Suprapubic skin (tissue), 4 donors: ENCODE data around the gene SNX12. TPM values are rescaled to one million over a fixed set of nuclear protein-coding genes. Genes with fewer than 3 reads are reported as not detected.

Experiments
- DNase-seq, 2 donors: peaks; one replicate each; pipeline ENCODE4 v3.0.0-alpha.2; 2019; ENCODE audit warnings: low spot score in 2 of 2
- H3K27ac ChIP-seq: fragments of 200-600 bp; sonication (generic); one replicate; pipeline ENCODE4 v1.5.1; 2019
- H3K27me3 ChIP-seq: fragments of 200-600 bp; sonication (generic); one replicate; pipeline ENCODE4 v1.5.1; 2019
- H3K36me3 ChIP-seq: fragments of 200-600 bp; sonication (generic); one replicate; pipeline ENCODE4 v1.5.1; 2019
- H3K4me1 ChIP-seq: fragments of 200-600 bp; sonication (generic); one replicate; pipeline ENCODE4 v1.5.1; 2019
- H3K4me3 ChIP-seq: fragments of 200-600 bp; sonication (generic); one replicate; pipeline ENCODE4 v1.5.1; 2019; ENCODE audit warnings: mild to moderate bottlenecking
- H3K9me3 ChIP-seq: fragments of 200-600 bp; sonication (generic); one replicate; pipeline ENCODE4 v1.5.1; 2019
- EP300 ChIP-seq: sonication (generic); formaldehyde crosslinking; IDR thresholded peaks from one replicate; pipeline ENCODE4 v1.6.1; 2017; ENCODE audit warnings: antibody characterized with exemption
- POLR2A ChIP-seq, 2 donors: fragments of 450-650 bp; IDR thresholded peaks; one replicate each; pipeline ENCODE4 v1.6.1; 2017; ENCODE audit warnings: antibody characterized with exemption in 2 of 2, mild to moderate bottlenecking in 2 of 2, moderate library complexity in 2 of 2
- POLR2AphosphoS5 ChIP-seq, 3 donors: sonication (generic); formaldehyde crosslinking; IDR thresholded peaks; one replicate each; pipeline ENCODE4 v1.6.1; 2017; ENCODE audit warnings: antibody characterized with exemption in 3 of 3
- WGBS: methylation state at CpG from one replicate; pipeline ENCODE4 v1.1.5; 2018; 5-methylcytosine and 5-hydroxymethylcytosine counted together
- total RNA-seq, 4 donors: library from RNA; depleted of rRNA; stranded (reverse); fragments of >200 nt; gene quantifications; one replicate each; pipeline ENCODE4 v1.1.0, GENCODE V29; 2016
- TF ChIP-seq, protein P1 (sequence below), 2 donors: fragments of 200-600 bp in 1 of 2; fragments of 450-650 bp in 1 of 2; sonication (generic) in 1 of 2; IDR thresholded peaks; one replicate each; pipeline ENCODE4 v1.5.1; 2016 to 2019; ENCODE audit warnings: antibody characterized with exemption in 2 of 2, mild to moderate bottlenecking in 1 of 2, moderate library complexity in 1 of 2

SNX12 gene
- total RNA-seq, 4 donors from 2014 or later, result 41.0 to 71.8 (median 65.3) TPM

GRCh38 chrX:71095981-71096759 lies 28.0 kb upstream of the SNX12 start:
- Histone ChIP-seq H3K9me3 (no peaks in the 10 kb centered on the region), H3K27ac (peak overlapping the region; percentile 65), H3K4me3 (peak overlapping the region; percentile 60), H3K4me1 (peaks cover 20% of the 10 kb centered on the region), H3K27me3 (no peaks in the 10 kb centered on the region), H3K36me3 (no peaks in the 10 kb centered on the region)
- TF ChIP-seq EP300 (no peak), POLR2A (IDR thresholded peaks at IDR 0.05) (no peak), POLR2AphosphoS5 (IDR thresholded peaks at IDR 0.05) (no peak)
- TF ChIP-seq, protein P1, sequence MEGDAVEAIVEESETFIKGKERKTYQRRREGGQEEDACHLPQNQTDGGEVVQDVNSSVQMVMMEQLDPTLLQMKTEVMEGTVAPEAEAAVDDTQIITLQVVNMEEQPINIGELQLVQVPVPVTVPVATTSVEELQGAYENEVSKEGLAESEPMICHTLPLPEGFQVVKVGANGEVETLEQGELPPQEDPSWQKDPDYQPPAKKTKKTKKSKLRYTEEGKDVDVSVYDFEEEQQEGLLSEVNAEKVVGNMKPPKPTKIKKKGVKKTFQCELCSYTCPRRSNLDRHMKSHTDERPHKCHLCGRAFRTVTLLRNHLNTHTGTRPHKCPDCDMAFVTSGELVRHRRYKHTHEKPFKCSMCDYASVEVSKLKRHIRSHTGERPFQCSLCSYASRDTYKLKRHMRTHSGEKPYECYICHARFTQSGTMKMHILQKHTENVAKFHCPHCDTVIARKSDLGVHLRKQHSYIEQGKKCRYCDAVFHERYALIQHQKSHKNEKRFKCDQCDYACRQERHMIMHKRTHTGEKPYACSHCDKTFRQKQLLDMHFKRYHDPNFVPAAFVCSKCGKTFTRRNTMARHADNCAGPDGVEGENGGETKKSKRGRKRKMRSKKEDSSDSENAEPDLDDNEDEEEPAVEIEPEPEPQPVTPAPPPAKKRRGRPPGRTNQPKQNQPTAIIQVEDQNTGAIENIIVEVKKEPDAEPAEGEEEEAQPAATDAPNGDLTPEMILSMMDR (IDR thresholded peaks at IDR 0.05), result no peak
- 19% methylated on average over 38 of the region's 46 CpGs for WGBS
- DNase-seq, result no peak

GRCh38 chrX:71095555-71095980 lies 27.4 kb upstream of the SNX12 start, which contains the start of gene FOXO4:
TSS of gene FOXO4 (plus strand) at chrX:71095851. CDS start at chrX:71096529, 678 bp downstream.
- Histone ChIP-seq H3K27ac (peak within 1 kb of the TSS; percentile 65), H3K36me3 (no peaks in the 10 kb centered on the region), H3K9me3 (no peaks in the 10 kb centered on the region), H3K27me3 (no peaks in the 10 kb centered on the region), H3K4me3 (peak within 1 kb of the TSS; percentile 60), H3K4me1 (peaks cover 20% of the 10 kb centered on the region)
- peak; percentile 91 to 92 for DNase-seq
- 5% methylated on average over 29 of the region's 29 CpGs for WGBS
- TF ChIP-seq POLR2A (IDR thresholded peaks at IDR 0.05) (no peak), EP300 (no peak), POLR2AphosphoS5 (IDR thresholded peaks at IDR 0.05) (no peak)
- TF ChIP-seq, protein P1 (IDR thresholded peaks at IDR 0.05), result no peak

DNA sequence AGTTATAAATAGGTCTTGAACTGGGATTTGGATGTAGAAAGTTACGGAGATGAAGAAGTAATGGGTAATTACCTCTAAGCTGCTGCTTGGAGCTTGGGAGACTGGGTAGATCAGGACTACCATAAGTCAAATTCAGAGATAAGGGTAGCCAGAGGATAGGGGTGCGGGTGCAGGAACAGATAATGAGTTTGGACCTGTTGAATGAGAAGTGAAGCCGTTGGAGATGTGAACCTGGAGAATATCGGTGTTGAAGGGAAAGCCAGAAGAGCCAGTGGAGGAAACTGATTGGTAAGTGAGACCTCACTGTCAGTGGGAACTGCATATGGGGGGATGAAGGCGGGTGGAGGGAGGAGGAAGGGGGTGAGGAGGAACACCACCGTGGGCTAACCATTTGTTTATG lies 26.9 kb upstream of the SNX12 start:
- Histone ChIP-seq H3K27ac (no peak overlapping the region), H3K9me3 (no peaks in the 10 kb centered on the region), H3K4me3 (peak overlapping the region; percentile 60), H3K27me3 (no peaks in the 10 kb centered on the region), H3K4me1 (peaks cover 20% of the 10 kb centered on the region), H3K36me3 (no peaks in the 10 kb centered on the region)
- 31% methylated on average over 6 of the region's 6 CpGs for WGBS
- TF ChIP-seq POLR2A (IDR thresholded peaks at IDR 0.05) (no peak), EP300 (no peak), POLR2AphosphoS5 (IDR thresholded peaks at IDR 0.05) (no peak)
- TF ChIP-seq, protein P1 (IDR thresholded peaks at IDR 0.05), result no peak
- no peak for DNase-seq

DNA sequence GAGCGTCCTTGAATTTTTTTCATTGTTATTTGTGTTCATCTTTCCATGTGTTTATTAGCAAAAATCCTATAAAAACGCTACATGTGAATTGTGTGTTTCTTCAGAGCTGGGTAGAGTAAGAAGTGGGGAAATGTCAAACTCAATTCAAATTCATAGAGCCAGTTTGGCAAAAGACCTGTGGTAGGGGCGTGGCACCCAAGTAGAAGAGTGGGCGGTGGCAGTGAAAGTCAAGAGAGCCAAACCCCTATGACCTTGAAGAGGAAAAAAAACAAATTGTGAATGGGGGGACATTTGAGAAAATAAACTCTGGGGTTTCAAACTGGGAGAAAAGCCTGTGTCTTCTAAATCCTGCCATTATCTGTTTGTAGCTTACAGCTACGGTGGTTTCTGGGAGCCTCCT lies 23.1 kb upstream of the SNX12 start:
- no peaks in the 10 kb centered on the region for H3K27me3 ChIP-seq
- H3K27ac ChIP-seq, result no peak overlapping the region
- DNase-seq, result no peak
- no peak for TF ChIP-seq POLR2AphosphoS5 (IDR thresholded peaks at IDR 0.05)
- no peak for TF ChIP-seq POLR2A (IDR thresholded peaks at IDR 0.05)
- TF ChIP-seq EP300, result no peak
- TF ChIP-seq, protein P1 (IDR thresholded peaks at IDR 0.05), result no peak
- no peaks in the 10 kb centered on the region for H3K9me3 ChIP-seq
- no peaks in the 10 kb centered on the region for H3K36me3 ChIP-seq
- 71% methylated on average over 5 of the region's 5 CpGs for WGBS
- H3K4me1 ChIP-seq, result peaks cover 7% of the 10 kb centered on the region
- H3K4me3 ChIP-seq, result no peak overlapping the region

DNA sequence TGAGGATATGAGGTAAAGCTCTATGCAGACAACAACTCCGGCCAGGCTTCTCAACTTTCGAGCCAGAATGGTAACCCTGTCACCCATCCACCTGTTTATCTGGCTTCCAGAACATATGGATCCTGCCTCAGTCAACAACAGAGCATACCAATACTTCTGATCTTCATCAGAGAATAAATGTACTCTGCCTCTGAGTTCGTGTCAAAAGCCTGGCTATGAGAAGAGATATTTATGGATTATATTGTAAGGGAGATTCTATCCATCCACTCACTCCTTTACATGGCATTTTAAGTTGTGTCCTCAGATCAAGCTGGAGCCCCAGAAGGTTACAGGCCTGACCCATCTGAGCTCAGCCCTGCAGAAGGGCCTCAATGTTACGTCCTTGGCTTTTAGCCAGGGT lies 17.8 kb upstream of the SNX12 start:
- TF ChIP-seq POLR2A (IDR thresholded peaks at IDR 0.05) (no peak), POLR2AphosphoS5 (IDR thresholded peaks at IDR 0.05) (no peak), EP300 (no peak)
- TF ChIP-seq, protein P1 (IDR thresholded peaks at IDR 0.05), result no peak
- no peak overlapping the region for H3K27ac ChIP-seq
- H3K36me3 ChIP-seq, result no peaks in the 10 kb centered on the region
- H3K27me3 ChIP-seq, result no peaks in the 10 kb centered on the region
- H3K4me3 ChIP-seq, result no peak overlapping the region
- DNase-seq, result no peak
- 50% methylated on average over 4 of the region's 4 CpGs for WGBS
- no peaks in the 10 kb centered on the region for H3K9me3 ChIP-seq
- H3K4me1 ChIP-seq, result no peaks in the 10 kb centered on the region
